ENCODE measurements around the gene SLC46A2.

DNA sequence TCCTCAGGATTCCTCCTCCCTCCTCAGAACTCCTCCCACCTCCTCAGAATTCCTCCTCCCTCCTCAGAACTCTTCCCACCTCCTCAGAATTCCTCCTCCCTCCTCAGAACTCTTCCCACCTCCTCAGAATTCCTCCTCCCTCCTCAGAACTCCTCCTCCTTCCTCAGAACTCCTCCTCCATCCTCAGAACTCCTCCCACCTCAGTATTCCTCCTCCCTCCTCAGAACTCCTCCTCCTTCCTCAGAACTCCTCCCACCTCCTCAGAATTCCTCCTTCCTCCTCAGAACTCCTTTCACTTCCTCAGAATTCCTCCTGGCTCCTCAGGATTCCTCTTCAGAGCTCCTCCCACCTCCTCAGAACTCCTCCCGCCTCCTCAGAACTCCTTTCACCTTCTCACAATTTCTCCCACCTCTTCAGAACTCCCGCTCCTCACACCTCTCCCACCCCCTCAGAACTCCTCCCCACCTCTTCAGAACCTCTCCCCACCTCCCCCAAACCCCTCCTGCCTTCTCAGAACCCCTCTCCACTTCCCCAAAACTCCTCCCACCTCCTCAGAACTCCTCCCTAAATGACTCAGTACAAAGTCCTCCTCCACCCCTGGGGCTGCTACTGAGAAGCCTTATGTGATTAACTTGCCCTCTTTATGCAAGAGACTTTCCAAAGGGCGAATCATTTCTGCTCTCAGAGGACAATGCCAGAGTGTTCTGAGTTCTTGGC, 23.2 kb downstream of the SLC46A2 start:
- TF ChIP-seq, protein P1, sequence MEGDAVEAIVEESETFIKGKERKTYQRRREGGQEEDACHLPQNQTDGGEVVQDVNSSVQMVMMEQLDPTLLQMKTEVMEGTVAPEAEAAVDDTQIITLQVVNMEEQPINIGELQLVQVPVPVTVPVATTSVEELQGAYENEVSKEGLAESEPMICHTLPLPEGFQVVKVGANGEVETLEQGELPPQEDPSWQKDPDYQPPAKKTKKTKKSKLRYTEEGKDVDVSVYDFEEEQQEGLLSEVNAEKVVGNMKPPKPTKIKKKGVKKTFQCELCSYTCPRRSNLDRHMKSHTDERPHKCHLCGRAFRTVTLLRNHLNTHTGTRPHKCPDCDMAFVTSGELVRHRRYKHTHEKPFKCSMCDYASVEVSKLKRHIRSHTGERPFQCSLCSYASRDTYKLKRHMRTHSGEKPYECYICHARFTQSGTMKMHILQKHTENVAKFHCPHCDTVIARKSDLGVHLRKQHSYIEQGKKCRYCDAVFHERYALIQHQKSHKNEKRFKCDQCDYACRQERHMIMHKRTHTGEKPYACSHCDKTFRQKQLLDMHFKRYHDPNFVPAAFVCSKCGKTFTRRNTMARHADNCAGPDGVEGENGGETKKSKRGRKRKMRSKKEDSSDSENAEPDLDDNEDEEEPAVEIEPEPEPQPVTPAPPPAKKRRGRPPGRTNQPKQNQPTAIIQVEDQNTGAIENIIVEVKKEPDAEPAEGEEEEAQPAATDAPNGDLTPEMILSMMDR (IDR thresholded peaks at IDR 0.05): no peak
- no peak for TF ChIP-seq ZFX (IDR thresholded peaks at IDR 0.05; ENCODE audit: borderline replicate concordance)

All from 22Rv1 (cell line).